NCI-H2081 (cell line): Measurements from ENCODE around the gene KIAA0408.

Experiments used
- DNase-seq, 2 experiments: peaks; one replicate each; lab custom pipeline; 2025; lab: John Stamatoyannopoulos, UW

The KIAA0408 gene

DNA sequence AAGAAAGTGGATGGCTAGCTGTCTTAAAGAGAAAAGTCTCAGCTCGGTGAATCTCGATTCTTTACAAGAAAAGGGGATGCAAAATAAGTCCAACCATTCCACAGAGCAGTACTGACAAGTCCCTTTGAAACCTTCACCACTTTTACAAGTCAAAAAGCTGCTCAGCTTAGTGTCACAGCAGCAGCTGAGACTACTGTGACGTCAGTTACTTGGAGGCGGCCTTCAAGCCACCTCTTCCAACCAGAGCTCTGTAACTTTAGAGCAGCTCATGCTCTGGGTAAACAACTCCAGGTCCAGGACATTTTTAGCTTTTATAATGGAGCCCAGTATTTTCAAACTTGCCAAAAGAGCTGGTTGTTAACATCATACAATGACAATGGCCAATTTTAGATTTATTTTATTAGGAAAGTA is at the start of gene KIAA0408:
KIAA0408 (minus strand) TSS at position 159 of the 411 bp plus-strand sequence. CDS start 5,408 bp downstream, outside the sequence.
- DNase-seq, result no peak

DNA sequence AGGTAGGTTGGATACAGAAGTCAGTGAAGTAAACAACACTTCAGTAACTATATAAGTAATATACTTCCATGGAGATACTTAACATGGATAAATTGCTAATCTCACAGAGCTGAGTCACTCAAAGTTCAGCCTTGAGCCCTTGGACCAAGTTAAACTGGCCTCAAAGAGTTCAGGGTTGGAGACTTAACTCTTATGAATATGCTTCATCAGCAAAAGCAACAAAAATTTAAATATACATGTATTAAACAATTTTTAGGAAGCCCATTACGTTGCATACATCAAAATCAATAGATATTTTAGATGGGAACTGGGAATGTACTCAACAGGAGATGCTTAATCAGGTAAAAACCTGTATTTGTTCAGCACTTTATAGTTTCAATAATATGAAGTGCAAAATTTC is 47.7 kb upstream of the KIAA0408 start:
- no peak for DNase-seq

DNA sequence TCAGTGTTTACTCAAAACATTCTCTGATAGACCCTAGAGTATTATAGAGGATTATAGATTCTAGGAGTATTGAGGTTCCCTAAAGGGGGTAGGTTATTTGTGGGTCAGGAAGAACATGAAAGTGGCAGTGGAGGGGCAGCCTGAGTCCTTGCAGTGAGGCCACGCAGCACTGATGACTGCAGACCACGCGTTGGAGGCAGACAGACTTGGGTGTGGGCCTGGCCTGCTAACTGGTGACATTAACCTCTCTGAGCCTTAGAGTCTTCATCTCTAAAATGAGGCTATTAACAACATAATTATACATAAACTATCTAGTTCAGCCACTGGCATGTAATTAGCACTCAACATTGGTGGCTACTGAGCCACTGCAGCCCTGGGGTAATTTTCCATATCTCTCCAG is 43.8 kb upstream of the KIAA0408 start:
- no peak for DNase-seq

DNA sequence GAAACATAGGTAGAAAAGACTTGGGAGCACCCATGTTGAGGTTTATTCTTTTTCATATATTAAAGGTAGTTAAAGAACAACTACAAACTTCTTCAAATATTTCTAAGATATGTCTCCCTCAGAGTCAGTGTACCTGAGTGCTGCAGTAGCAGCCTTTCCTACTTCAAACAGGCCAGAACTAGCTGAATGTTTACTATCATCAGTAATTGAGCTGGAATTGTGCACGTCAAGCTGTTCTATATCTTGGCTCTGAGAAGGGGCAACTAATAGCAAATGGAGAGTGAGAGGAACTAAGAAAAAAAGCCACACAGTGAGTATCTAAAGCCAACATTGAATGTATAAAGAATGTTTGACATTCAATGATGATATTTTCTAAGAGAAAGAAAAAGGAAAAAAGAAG is 38.2 kb upstream of the KIAA0408 start:
- DNase-seq, result peak in 1 of 2 experiments; percentile 3

DNA sequence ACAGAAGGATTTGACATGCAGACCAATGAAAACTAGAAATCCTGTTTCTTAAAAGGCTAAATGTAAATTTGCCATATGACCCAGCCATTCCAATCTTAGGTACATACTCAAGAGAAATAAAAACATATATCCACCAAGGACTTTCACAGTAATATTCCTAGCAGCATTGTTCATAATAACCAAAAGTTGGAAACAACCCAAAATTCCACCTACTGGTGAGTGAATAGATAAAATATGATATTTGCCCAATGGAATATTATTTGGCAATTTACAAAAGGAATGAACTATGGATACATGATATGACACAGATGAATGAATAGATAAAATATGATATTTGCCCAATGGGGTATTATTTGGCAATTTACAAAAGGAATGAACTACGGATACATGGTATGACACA is 37.3 kb upstream of the KIAA0408 start:
- DNase-seq, result no peak

DNA sequence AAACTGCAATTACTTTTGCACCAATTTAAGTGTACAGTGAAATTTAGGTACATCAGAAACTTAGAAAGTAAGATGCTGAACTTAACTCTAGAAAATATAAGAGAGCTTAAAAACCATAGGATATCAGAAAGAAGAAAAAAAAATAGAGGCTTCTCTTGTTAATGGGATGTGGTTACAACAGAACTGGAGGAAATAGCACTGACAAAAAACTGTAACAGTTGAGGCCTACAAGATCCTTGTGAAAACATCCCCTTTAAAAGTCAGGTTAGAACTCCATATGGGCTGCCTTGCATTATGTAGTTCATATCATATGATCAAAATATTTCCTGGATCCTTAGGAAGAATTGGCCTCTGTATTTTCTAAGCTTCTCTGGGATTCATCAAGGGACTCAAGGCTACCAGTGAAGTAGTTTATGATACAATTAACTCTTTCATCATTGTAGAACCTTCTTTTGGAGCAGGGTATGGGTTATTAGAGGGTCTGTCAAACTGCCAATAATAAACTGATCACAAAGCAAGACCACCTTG is 35.1 kb upstream of the KIAA0408 start:
- no peak for DNase-seq

DNA sequence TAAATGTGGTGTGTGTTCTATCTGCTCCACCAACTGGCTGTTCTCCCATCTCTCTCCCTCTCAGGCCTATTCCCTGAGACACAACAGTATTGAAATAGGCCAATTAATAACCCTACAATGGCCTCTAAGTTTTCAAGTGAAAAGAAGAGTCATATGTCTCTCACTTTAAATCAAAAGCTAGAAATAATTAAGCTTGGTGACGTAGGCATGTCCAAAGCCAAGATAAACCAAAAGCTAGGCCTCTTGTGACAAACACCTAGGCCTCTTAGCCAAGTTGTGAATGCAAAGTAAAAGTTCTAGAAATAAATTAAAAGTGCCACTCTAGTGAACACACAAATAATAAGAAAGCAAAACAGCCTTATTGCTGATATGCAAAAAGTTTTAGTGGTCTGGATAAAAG is 30.1 kb upstream of the KIAA0408 start:
- no peak for DNase-seq

DNA sequence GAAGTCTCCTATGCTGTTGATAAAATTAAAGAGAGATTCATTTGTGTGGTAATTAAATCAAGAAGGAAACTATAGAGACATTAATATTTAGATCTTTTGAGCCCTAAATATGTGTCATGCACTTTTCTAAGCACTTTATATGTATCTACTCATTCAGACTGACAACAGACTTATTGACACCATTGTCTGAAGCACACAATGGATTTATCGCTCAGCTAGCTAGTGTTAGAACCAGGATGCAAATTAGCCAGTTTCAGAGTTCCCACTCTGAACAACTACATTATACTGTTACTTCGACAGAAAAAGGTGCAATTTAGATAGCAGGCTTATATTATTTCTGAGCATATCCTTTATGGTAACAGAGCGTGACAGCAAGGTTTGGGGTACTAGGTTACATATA is 27.7 kb upstream of the KIAA0408 start:
- no peak for DNase-seq

DNA sequence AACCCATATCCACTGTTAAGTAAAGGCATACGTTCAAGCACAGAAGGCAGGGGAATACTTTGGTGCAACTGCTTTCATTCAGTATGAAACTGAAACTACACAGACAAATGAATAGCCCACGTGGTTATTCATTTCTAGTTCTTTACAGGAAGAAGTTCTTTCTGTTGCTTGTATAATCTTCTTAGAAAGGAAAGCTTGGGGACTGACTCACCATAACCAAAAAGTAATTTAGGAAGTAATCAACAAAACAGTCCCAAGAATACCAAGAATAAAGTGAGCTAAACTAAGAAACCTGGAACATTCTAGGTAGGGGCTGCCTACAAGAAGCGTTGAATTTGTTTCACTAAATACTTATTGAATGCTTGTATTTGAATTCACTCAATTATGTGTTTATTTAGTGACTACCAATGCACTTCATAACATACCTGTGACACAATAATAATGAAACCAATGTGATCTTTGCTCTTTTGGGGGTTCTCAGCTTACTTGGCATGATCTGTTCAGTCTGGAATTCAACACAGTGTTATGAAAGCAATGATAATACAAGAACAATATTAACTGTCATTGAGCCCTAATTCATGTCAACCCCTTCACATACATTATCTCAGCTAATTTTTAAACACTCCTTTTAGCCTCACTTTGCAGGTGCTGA is 25.1 kb upstream of the KIAA0408 start:
- DNase-seq, result no peak

DNA sequence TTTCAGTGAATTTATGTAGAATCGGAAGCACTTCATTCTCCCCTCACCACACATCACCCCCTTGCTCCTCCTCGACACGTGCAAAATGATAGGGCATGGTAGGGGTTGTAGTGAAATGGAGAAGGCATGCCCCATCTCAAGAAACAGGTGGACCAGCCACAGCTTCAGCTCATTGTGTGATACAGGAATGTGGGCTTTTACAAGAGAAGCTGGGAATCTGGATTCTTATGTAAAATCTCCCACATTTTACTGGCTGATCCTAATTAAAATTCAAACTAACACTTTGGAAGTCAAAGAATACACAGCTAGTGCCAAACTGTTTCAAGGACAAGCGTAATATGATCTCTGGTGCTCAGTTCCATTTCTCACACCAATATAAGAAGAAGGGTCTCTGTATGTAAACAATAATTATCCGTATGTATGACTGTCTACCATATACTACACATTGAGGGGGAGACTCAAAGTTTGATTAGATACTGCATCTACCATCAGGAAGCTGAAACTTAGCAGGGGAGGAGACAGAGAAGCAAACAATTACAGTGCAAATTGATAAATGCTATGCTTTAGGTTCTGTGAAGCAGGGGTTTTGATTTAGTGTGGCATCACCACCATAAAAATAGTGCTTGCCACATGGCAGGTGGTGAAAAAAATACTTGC is 24.3 kb upstream of the KIAA0408 start:
- no peak for DNase-seq

DNA sequence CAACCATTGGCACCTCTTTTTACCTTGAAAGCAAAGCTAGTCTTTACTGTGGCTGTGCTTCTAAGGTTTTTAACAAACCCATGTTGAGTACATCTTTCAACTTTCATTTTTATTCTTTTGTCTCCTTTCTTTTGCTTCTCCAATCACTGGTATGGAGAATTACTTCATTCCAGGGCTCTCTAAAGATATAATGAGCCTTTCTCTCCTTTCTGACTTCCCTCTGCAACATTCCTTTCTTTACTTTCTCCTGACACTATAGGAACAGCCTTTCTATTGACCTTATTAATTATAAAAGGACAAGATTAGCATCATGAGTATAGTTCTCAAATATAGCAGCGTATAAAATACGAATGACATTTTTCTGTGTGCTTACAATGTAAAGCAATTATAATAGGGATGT is 23.1 kb upstream of the KIAA0408 start:
- DNase-seq, result no peak

DNA sequence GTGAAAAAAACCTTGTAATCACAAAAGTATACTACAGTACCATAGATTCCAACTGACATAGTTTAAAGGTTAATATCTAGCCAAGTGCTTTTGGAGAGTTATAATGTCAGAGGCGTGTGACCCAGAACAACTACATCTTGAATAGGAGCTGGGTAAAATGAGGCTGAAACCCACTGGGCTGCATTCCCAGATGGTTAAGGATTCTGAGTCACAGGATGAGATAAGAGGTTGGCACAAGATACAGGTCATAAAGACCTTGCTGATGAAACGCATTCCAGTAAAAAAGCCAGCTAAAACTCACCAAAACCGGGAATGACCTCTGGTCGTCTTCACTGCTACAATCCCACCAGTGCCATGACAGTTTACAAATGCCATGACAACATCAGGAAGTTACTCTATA is 22.4 kb upstream of the KIAA0408 start:
- no peak for DNase-seq

DNA sequence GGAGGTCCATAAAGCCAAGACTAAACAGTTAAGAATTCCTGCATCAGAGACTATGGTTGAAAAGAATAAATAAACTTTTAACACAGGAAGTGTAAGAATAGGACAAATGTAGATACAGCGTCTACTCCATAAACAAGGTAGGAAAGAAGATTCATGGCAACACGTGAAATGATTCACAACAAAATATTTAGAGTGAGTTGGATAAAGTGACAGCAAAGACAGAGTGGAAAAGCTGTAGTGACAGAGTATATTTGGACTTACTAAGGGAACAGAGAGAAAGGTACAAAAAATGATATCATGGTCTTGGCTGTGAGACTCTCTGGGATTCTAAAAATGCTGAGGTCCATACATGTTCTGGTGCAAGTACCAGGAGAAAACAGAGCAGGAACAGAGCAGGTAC is 21.9 kb upstream of the KIAA0408 start:
- DNase-seq, result no peak

DNA sequence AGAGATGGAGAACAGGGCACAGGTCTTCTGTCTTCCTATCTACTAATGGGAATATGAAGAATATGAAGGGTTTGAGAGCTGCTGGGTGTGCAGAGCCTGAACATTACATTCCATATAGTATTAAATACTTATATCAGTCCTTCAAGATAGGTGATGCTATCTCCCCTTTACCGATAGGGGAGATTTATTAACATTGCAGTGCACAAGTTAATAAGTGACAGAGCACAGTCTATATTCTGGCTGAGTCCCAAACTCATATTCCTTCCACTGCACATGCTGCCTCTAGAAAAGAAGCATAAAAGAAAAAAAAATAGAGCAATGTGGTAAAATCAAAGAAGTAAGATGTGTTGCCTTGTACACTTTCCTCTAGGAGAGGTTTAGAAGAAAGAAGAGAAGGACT is 18.5 kb upstream of the KIAA0408 start:
- DNase-seq, result no peak

DNA sequence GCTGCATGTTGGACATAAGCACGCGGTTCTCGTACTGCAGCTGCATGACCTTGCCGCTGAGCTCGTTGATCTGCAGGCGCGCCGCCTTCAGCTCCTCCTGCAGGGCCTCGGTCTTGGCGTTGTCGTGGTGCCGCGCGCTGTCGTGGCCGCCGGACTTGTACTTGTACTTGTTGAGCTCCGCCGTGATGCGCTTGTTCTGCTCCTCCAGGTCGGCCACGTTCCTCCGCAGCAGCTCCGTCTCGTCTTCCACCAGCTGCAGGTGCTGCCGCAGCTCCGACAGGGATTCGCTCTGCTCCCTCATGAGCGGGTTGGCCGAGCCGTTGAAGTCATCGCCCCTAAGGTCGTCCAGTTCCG is 16.6 kb upstream of the KIAA0408 start:
- DNase-seq, result no peak

DNA sequence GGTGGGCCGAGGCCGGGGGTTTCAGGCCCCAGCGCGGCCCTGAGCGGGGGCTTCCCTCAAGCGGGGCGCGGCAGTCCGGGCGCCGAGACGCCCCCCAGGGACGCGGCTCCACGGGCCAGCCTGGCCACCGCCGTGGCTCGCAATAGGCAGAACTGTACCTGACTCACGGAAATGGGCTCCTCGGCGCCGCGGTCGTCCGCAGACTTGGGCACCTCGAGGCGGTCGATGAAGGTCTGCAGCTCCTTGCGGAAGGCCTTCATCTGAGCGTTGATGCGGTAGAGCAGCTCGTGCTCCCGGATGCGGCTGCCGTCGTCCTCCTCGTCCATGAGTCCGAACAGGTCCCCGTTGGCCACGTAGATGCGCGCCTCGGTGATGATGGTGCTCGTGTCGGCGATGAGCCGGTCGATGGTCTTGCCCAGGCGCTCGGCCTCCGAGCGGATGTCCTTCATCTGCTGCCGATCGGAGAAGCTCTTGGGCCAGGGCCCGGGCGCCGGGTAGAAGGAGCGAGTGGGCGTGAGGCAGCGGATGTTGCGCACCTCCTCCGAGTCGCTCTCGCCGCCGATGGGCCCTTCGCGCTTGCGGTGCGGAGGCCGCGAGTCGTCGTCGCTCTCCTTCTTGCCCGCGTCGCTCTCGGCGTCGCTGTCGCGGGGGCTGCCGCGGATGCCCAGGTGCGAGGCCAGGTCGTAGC is 16.1 kb upstream of the KIAA0408 start:
- no peak for DNase-seq

DNA sequence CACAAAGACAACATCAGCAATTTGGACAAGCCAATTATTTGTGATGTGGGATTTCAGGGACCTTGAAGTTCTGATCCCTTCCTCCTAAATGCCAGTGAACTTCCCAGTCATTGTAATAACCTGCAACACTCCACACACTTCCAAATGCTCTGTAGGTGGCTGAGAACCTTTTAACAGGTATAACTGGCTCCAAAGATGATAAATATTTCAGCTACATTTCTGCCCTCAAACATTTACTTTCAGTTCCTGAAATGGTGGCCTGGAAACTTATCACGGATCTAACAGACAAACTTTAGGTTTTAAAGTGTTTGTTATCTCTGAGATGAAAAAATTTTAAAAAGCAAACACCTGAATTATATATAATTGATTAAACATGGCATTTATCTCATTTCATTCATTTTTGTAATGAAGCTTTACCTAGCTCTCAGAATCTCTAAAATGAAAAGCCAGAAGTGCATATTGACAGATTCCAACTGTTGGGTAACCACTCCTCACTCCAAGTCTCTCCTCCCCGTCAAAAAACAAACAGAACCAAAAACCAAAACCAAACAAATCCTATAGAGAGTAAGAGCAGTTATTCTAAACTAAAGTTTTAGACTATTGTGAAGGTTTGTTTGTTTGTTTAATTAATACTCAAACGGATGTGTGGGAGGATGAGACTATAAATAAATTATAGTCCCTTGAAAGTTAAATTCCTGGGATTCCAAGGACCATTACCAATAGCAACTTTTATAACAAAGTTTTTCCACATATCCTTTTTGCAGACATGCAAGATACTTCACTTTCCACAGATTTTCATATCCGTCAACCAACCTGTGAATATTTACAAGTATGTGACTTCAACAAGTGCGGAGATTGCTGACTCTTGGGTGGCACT is 12.4 kb upstream of the KIAA0408 start:
- DNase-seq, result no peak

DNA sequence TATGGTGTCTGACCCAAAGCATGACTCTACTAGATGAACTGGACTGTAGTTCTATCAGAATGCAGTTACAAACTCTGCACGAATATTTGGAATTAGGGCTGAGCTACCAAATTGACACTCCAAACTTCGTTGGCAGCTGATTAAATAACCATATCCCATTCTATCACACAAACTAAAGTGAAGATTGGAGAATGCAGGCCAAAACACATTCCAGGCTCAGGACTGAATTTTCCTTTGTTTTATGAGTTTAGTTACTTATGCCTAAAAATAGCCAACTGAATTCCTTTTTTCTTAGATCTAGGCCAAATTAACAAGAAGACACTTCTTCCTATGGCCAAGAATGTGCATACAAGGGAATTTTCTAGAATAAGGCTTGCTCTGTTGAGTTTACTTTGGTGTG is 9.7 kb upstream of the KIAA0408 start:
- no peak for DNase-seq

DNA sequence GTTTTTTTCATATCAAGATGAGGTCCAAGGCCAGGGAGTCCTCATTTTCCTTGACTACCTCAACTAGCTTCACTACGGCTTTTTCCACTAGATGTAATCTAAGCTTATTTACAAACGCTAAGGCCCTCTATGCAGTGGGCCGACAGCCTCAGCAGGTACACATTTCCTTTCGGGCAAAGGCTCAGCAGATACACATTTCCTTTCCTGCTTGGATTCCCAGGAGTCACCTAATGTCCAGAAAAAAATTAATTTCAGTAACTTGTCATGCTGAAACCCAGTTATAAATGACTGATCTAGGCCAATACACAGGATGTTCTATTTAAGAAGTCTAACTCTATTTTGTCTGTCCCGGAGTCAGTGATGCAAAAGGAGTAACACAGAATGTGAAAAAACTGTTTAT is 7.2 kb upstream of the KIAA0408 start:
- DNase-seq, result no peak

DNA sequence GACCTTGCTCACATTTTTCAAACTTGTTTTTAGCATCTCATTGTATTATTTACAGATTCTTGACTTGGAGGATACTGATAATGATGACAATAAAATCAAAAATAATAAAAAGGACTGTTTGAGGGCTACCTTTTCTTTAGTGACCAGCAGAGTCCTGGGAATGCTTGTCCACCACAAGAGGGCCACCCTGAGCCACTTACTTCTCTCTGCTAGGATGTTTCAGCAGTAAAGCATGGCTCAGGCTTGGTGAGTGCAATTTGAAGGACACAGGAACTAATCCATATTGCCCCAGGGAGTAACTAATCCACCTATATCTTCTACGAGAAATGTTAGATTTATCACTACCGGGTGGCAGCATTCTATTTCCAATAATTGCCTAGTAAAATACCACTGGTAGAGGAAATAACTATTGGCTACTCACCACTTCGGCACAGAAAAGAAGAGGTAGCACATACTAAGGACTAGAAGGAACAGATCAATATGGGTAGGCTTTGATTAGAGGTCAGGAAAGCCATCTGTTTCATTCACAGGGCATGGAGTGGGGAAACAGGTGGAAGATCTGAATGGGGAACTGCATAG is 5.8 kb upstream of the KIAA0408 start:
- peak; percentile 16 to 38 for DNase-seq

DNA sequence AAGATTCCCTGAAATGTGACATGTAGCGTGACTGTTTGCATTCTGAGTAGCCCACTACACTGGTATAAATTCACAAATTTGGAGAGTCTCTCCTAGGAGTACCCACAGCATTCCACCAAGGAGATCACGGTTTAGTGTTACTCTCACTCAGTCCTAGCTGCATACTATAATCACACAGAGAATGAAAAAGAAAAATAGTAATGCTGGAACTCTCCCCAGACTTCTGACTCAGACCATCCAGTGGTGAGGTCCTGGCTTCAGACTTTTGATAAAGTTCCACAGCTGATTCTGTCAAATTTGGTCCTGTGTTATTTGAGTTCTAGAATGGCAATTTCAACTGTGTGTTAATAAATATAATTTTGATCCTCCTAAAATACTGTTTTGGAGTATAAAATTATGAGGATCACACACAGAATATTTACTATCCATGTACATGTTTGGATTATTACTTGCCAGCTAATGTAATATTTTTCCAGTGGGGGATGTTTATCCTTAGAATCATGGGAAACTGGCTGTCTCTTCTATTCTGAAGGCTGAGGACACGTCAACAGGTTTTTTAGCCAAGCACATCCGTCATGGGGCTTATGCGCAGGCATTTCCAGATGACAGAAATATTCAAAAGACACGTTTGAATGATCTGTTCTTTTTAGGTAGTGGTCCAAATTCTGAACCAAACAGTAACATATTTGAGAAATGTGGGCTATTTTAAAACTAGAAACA is 5.1 kb upstream of the KIAA0408 start:
- DNase-seq, result no peak
